ENCODE measurements around the gene MYOCD.

Gene MYOCD

DNA sequence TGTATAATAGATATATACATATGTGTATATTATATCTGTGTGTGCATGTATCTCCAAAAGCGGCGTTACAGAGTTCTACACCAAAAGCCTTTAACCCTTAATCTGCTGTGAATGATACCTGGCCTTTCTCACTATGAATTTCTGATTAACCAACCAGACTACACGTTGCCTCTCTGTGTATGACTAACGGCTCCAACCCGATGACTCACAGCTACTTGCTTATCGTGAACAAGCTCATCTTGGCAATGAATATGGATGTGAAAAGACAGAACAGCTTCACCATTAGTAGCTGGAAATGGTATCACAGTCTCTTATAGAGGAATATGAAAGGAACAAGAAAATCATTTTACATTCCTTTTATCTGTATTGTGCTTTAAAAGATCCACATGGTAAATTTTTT lies 99.9 kb downstream of the MYOCD start:
- no peak for DNase-seq (ENCODE audit: low read depth)

GRCh38 chr17:12768255-12768654 lies 102.6 kb downstream of the MYOCD start:
- DNase-seq (ENCODE audit: low read depth), result no peak

DNA sequence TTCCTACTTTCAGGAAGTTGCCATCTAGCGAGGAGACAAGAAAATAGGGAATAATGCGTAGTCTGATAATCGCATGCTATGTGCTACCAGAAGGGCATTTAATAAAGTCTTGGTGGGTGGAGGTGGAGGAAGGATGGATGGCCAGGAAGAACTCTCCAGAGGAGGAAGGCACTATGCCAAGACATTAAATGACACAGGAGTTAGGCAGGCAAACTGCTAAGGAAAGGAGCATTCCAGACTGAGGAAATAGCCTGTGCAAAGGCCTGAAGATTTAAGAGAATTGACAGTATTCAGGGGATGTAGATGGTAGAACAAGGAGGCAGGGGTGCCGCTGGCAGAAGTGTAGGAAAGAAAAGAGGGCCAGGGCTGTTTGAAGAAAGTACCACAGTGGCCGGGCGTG lies 104.3 kb downstream of the MYOCD start:
- no peak for DNase-seq (ENCODE audit: low read depth)

DNA sequence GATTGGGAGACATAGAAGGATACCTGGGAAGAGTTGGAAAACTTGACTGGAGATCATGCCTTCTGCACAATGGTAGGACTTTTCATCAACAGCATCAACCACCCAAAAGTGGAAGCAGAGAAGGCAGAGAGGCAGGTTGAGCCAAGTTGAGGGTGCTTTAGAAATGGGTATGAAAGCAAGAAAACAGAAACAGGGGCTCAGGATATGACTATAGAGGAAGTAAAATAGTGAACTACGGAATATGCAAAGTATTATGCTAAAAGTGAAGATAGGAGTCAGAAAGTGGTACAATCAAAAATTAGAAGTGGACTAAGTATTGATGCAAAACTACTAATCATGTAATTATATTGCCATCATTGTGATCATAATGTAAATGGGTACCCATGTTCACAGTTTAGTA lies 107.5 kb downstream of the MYOCD start:
- no peak for DNase-seq (ENCODE audit: low read depth)

- DNase-seq (ENCODE audit: low read depth), result peak; percentile 5
Observed at GRCh38 chr17:12789075-12789480, 123.4 kb downstream of the MYOCD start.

- no peak for DNase-seq (ENCODE audit: low read depth)
Observed at GRCh38 chr17:12789481-12790248, 124.0 kb downstream of the MYOCD start, which contains the start of gene ARHGAP44. Gene ARHGAP44 (plus strand): TSS chr17:12789498. CDS start chr17:12789839, 341 bp downstream.

GRCh38 chr17:12790249-12791106 lies 124.8 kb downstream of the MYOCD start:
- DNase-seq (ENCODE audit: low read depth), result no peak

GRCh38 chr17:12794919-12795532 lies 129.3 kb downstream of the MYOCD start:
- DNase-seq (ENCODE audit: low read depth), result no peak

- DNase-seq (ENCODE audit: low read depth), result no peak
Observed at GRCh38 chr17:12800855-12801365, 135.2 kb downstream of the MYOCD start.

GRCh38 chr17:12806630-12807029 lies 140.9 kb downstream of the MYOCD start:
- no peak for DNase-seq (ENCODE audit: low read depth)

DNA sequence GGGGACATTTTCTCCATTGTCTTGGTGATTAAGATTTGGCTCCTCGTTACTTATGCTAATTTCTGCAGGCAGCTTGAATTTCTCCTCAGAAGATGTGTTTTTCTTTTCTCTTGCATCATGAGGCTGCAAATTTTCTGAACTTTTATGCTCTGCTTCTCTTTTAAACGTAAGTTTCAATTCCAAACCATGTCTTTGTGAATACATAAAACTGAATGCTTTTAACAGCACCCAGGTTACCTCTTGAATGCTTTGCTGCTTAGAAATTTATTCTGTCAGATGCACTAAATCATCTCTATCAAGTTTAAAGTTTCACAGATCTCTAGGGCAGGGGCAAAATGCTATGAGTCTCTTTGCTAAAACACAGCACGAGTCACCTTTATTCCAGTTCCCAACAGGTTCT lies 143.0 kb downstream of the MYOCD start:
- no peak for DNase-seq (ENCODE audit: low read depth)

- DNase-seq (ENCODE audit: low read depth), result no peak
Observed at GRCh38 chr17:12812877-12813276, 147.2 kb downstream of the MYOCD start.

- DNase-seq (ENCODE audit: low read depth), result no peak
Observed at GRCh38 chr17:12813664-12814063, 148.0 kb downstream of the MYOCD start.

DNA sequence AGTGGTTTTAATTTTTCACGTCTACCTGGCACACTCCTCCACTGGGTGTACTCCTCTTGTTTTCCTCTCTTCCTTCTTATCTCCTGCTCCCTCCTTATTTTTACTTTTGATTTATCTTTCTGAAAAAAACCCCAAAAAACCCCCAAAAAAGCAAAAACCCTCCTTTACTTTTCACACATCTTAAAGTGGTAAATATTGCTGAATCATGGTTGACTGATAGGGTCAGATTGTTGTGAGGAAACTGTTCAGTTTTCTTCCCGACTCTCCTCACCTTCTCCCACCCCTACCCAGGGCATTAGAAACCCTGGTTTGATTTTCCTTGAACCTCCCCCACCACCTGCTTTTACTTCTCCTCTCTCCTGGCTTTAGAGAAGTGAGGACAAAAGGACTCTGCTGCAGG lies 149.0 kb downstream of the MYOCD start:
- no peak for DNase-seq (ENCODE audit: low read depth)

DNA sequence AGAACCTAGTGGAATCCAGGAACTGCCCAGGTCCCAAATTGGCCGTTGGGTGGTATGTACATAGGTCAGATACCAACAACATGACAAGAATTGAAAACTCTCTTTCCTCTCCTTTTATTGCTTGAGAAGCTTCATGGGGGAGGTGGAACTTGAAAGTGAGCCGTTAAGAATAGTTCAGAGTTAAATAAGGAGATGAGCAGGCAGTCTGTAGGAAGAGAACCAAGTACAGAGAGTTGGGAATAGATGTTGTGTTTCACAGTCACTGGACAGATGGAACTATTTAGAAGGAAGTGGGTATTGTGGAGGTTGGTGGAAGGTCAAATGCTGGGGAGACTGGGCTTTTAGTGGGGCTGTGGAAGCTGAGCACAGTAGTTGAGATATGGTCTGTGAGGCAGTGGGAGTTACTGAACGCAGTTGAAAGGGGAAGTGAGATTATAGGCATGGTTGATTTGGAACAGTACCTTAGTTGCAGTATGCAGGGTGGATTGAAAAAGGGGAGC lies 150.0 kb downstream of the MYOCD start:
- no peak for DNase-seq (ENCODE audit: low read depth)
